ENCODE measurements around the gene PTPN14. TPM values are rescaled to one million over a fixed set of nuclear protein-coding genes. Genes with fewer than 3 reads are reported as not detected.
"Not testable (repeated sequence)": the region's sequence is repeated elsewhere in the genome, so short reads cannot be mapped to it uniquely, and the experiment has no call there.

PTPN14 gene
- polyA plus RNA-seq: under 1 TPM in 1 of 3 donors, not detected in 2; 0.04 TPM

DNA sequence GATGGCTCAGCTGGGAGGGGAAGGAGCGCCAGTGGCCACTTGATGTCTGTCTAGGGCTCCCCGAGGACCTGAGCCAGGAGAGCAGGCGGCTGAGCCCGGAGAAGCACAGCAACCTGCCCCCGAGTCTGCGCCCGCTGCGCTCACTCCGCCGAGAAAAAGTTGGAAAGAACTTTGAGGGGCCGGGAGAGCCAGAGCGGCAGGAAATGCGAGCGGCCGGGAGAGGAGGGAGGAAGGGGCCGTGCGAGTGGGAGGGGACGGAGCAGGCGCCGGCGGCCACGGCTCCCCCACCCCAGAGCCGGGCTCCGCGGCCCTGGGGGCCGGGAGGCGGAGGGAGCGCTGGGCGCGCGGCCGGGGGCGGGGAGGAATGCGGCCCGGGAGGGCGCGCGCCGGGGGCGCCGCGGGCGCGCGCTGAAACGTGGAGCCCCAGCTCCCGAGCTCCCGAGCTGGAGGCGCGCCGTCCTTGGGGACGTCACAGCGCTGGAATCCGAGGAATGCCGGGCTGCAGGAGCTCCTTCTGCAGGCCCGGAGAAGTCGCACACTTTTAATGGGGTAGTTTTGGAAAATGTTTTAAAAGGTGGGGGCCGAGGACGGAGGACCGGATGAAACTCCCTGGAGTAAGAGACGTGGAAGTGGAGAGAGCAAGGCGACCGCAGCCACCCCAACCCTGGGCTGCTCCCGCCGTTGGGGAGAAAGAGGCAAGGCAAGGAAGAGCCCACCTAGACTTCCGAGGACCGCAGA lies at the start of gene PTPN14:
Gene PTPN14, minus strand, starts transcription at position 167 of the 738 bp plus-strand sequence. CDS start 86,799 bp downstream, outside the sequence.
- Mint-ChIP-seq H3K9me3 (no peaks in the 10 kb centered on the region), H3K4me1 (peaks cover 0 to 7% of the 10 kb centered on the region in 2 donors), H3K4me3 (peak within 1 kb of the TSS in 4 of 5 donors; percentile 17 to 65 (median 38)), H3K27me3 (ENCODE audit: low read depth in 3 of 3) (peaks cover 1 to 14% (median 8%) of the 10 kb centered on the region in 3 donors), H3K27ac (no peak within 1 kb of the TSS), H3K36me3 (no peaks in the 10 kb centered on the region)
- DNase-seq: no peak

DNA sequence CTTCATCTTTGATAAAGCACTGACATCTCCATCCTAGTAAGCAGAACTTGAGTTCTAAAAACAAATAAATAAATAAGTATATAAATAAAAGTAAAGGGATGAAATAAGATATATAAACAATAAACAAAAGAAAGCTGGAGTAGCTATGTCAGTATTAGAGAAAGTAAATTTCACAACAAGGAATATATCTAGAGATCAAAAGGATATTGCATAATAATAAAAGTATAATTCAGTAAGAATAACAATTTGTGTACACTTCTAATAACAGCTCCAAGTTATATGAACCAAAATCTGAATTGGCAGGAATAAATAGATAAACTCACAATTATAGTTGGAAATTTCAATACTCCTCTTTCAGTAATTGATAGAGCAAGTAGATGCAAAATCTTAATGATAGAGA lies 41.8 kb upstream of the PTPN14 start:
- no peaks in the 10 kb centered on the region for H3K4me1 Mint-ChIP-seq
- no peak for DNase-seq
- H3K4me3 Mint-ChIP-seq: no peak overlapping the region
- no peaks in the 10 kb centered on the region for H3K9me3 Mint-ChIP-seq
- no peak overlapping the region for H3K27ac Mint-ChIP-seq
- H3K27me3 Mint-ChIP-seq (ENCODE audit: low read depth in 3 of 3): peaks cover 2 to 12% (median 2%) of the 10 kb centered on the region in 3 donors
- H3K36me3 Mint-ChIP-seq: no peaks in the 10 kb centered on the region

- H3K4me3 Mint-ChIP-seq, H3K27ac Mint-ChIP-seq: not testable (repeated sequence)
- peaks cover 2 to 12% (median 2%) of the 10 kb centered on the region in 3 donors for H3K27me3 Mint-ChIP-seq (ENCODE audit: low read depth in 3 of 3)
Measured at GRCh38 chr1:214591918-214592317, 40.5 kb upstream of the PTPN14 start.

GRCh38 chr1:214590696-214591095 lies 39.3 kb upstream of the PTPN14 start:
- Mint-ChIP-seq H3K27ac (no peak overlapping the region), H3K27me3 (ENCODE audit: low read depth in 3 of 3) (peaks cover 2 to 12% (median 2%) of the 10 kb centered on the region in 3 donors), H3K4me1 (no peaks in the 10 kb centered on the region), H3K4me3 (no peak overlapping the region), H3K36me3 (no peaks in the 10 kb centered on the region), H3K9me3 (no peaks in the 10 kb centered on the region)
- DNase-seq: no peak

More at GRCh38 chr1:214591918-214592317, 40.5 kb upstream of the PTPN14 start:
- not testable (repeated sequence) for H3K36me3 Mint-ChIP-seq, H3K4me1 Mint-ChIP-seq, H3K9me3 Mint-ChIP-seq, DNase-seq

DNA sequence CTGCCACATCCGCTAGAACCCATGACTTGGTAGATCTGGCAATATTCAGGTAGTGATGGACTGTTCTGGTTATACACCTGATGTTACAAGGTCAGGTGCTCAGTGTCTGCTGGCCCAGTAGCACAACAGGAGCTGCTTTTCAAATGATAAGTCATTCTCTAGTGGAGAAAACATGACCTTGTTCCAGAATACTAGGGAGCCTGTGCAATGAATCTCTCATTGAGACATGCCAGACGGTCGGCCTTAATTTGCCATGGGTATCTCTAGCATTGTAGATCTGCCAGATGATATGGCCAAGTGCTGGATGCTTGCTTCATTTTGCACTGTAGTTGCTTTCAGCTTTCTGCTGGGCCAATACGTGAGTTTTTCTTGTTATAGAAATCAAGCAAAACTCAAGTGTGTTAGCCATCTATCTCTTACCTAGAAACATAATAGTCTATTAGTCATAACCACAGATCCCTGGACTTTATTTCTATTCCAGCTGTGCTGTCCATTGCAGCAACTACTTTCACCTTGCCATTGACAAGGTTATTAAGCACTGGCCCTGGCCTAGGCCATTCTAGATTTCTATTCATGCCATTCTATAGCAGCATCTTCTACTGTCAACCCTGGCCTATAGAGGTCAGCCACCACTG lies 37.7 kb upstream of the PTPN14 start:
- Mint-ChIP-seq H3K27ac (no peak overlapping the region), H3K27me3 (ENCODE audit: low read depth in 3 of 3) (peaks cover 0 to 12% (median 2%) of the 10 kb centered on the region in 3 donors), H3K4me3 (no peak overlapping the region), H3K4me1 (no peaks in the 10 kb centered on the region), H3K9me3 (no peaks in the 10 kb centered on the region), H3K36me3 (no peaks in the 10 kb centered on the region)
- DNase-seq: no peak

GRCh38 chr1:214587165-214587564 lies 35.8 kb upstream of the PTPN14 start:
- no peak for DNase-seq
- Mint-ChIP-seq H3K4me3 (no peak overlapping the region), H3K36me3 (no peaks in the 10 kb centered on the region), H3K4me1 (no peaks in the 10 kb centered on the region), H3K27me3 (ENCODE audit: low read depth in 3 of 3) (peaks cover 0 to 12% (median 5%) of the 10 kb centered on the region in 3 donors), H3K9me3 (no peaks in the 10 kb centered on the region), H3K27ac (no peak overlapping the region)

DNA sequence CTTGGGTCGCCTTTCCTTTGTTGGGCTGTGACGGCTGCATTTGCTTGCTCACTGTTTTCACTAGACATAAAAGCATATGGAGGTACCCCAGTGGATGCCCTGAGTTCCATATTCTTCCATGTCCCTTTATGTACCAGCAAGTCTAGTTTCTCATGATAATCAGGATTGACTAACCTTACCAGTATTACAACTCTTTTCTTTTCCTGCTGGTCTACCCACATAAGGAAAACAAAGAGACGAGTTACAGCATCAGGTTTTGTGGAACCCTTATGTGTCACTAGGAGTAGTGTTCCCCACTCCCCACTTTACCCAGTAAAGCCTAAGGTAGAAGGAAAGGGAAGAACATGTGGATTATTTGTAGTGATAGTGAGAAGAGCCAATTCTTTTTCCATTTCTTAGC lies 35.2 kb upstream of the PTPN14 start:
- no peak overlapping the region for H3K27ac Mint-ChIP-seq
- H3K36me3 Mint-ChIP-seq: no peaks in the 10 kb centered on the region
- H3K4me3 Mint-ChIP-seq: no peak overlapping the region
- H3K27me3 Mint-ChIP-seq (ENCODE audit: low read depth in 3 of 3): peaks cover 0 to 9% (median 5%) of the 10 kb centered on the region in 3 donors
- DNase-seq: no peak
- no peaks in the 10 kb centered on the region for H3K4me1 Mint-ChIP-seq
- H3K9me3 Mint-ChIP-seq: no peaks in the 10 kb centered on the region

GRCh38 chr1:214584805-214585766 lies 33.7 kb upstream of the PTPN14 start:
- no peak for DNase-seq
- H3K4me1 Mint-ChIP-seq: no peaks in the 10 kb centered on the region
- peaks cover 0 to 7% (median 3%) of the 10 kb centered on the region in 3 donors for H3K27me3 Mint-ChIP-seq (ENCODE audit: low read depth in 3 of 3)
- H3K36me3 Mint-ChIP-seq: no peaks in the 10 kb centered on the region
- H3K9me3 Mint-ChIP-seq: no peaks in the 10 kb centered on the region
- no peak overlapping the region for H3K4me3 Mint-ChIP-seq
- no peak overlapping the region for H3K27ac Mint-ChIP-seq

DNA sequence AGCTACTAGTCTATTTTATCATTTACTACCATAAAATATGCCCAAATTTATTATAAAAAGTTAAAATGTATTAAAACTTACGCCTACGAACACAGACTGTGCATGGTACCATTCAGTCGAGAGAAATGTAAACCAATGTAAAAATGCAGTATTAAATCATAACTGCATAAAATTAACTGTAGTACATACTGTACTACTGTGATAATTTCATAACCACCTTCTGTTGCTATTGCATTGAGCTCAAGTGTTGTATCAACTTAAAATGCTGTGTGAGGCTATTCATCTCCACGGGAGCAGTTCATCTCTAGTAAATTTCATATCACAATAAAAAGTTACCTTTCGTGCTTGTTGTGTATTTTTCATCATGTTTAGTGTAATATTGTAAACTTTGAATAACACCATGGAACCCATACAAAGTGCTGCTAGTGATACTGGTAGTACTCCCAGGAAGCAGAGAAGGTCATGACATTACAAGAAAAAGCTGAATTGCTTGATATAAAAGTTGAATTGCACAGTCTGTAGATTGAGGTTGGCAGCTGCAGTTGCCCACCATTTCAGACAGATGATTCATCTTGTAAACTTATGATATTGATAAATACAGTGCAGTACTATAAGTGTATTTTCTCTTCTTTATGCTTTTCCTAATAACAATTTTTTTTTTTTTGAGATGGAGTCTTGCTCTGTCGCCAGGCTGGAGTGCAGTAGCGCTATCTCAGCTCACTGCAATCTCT lies 32.6 kb upstream of the PTPN14 start:
- H3K27ac Mint-ChIP-seq: no peak overlapping the region
- H3K9me3 Mint-ChIP-seq: no peaks in the 10 kb centered on the region
- peaks cover 0 to 4% (median 3%) of the 10 kb centered on the region in 3 donors for H3K27me3 Mint-ChIP-seq (ENCODE audit: low read depth in 3 of 3)

DNA sequence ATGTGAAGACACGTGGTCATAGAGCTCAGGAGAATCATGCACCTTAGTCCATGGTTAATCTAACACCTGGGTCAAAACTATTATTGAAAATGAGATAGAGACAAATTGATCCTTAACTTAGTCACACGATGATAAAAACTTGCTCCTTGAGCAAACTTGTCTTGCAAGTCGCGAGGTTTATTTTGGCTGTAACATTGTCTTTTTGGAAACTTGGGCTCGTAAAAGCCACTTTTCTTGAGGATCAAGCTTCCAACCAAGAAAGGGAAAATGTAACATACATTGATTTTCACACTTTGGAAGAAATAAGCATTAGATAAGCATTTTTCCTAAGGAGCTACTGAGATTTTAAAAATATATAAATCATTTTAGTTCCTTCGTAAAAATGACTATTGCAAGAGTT lies 31.7 kb upstream of the PTPN14 start:
- Mint-ChIP-seq H3K4me1 (no peaks in the 10 kb centered on the region), H3K36me3 (no peaks in the 10 kb centered on the region), H3K9me3 (peaks cover 0 to 1% (median under 1%) of the 10 kb centered on the region in 6 donors), H3K27me3 (ENCODE audit: low read depth in 3 of 3) (peaks cover 1 to 4% (median 4%) of the 10 kb centered on the region in 3 donors), H3K27ac (no peak overlapping the region), H3K4me3 (no peak overlapping the region)
- DNase-seq: no peak

More for the DNA sequence above, 32.6 kb upstream of the PTPN14 start:
- Mint-ChIP-seq H3K4me1 (no peaks in the 10 kb centered on the region), H3K36me3 (no peaks in the 10 kb centered on the region), H3K4me3 (no peak overlapping the region)
- DNase-seq: no peak

DNA sequence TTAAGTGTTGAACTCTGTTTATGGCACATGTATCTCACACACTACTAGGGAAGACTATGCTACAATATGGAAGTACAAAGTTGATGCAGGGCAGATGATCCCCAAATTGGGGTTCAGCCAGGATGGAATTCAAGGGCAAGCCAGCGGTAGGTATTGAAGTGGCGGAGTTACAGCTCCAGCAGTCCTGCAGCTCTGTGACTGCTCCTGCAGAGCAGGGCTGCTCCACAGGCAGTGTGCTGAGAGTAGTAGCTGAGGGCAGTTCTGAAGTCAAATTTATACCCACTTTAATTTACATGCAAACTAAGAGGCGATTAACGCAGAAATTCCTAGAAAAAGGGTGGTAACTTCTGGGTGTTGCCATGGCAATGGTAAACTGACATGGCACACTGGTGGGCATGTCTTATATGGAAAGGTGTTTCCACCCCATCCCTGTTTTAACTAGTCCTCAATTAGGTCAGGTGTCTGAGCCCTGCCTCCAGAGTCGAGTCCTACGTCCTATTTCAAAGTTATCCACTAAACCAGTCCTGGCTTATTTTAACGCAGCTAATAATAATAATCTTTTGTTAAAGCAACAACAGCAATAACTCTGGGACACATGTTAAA lies 31.0 kb upstream of the PTPN14 start:
- Mint-ChIP-seq H3K4me3 (no peak overlapping the region), H3K36me3 (no peaks in the 10 kb centered on the region), H3K4me1 (no peaks in the 10 kb centered on the region), H3K9me3 (peaks cover 0 to 8% (median 4%) of the 10 kb centered on the region in 6 donors), H3K27me3 (ENCODE audit: low read depth in 3 of 3) (peaks cover 3 to 4% (median 4%) of the 10 kb centered on the region in 3 donors), H3K27ac (no peak overlapping the region)
- DNase-seq: no peak

- Mint-ChIP-seq H3K27me3 (ENCODE audit: low read depth in 3 of 3) (peaks cover 3 to 4% (median 4%) of the 10 kb centered on the region in 3 donors), H3K4me3 (no peak overlapping the region), H3K9me3 (peaks cover 0 to 11% (median 5%) of the 10 kb centered on the region in 6 donors)
Measured at GRCh38 chr1:214581785-214582184, 30.4 kb upstream of the PTPN14 start.

GRCh38 chr1:214579183-214579582 lies 27.8 kb upstream of the PTPN14 start:
- DNase-seq: no peak

More at GRCh38 chr1:214581785-214582184, 30.4 kb upstream of the PTPN14 start:
- Mint-ChIP-seq H3K27ac (no peak overlapping the region), H3K4me1 (no peaks in the 10 kb centered on the region), H3K36me3 (no peaks in the 10 kb centered on the region)
- no peak for DNase-seq

More at GRCh38 chr1:214579183-214579582, 27.8 kb upstream of the PTPN14 start:
- H3K27ac Mint-ChIP-seq: no peak overlapping the region
- H3K4me3 Mint-ChIP-seq: no peak overlapping the region
- H3K4me1 Mint-ChIP-seq: no peaks in the 10 kb centered on the region
- H3K27me3 Mint-ChIP-seq (ENCODE audit: low read depth in 3 of 3): peaks cover 3 to 6% (median 4%) of the 10 kb centered on the region in 3 donors
- peaks cover 0 to 10% (median 10%) of the 10 kb centered on the region in 3 donors for H3K36me3 Mint-ChIP-seq
- H3K9me3 Mint-ChIP-seq: peaks cover 8 to 23% (median 17%) of the 10 kb centered on the region in 6 donors
